GM12891 (cell line): Measurements from ENCODE around the gene CEBPB.

Source experiments
- PAX5 ChIP-seq: IDR thresholded peaks from 2 replicates; pipeline ENCODE4 v1.6.1; 2011; ENCODE audit warnings: low read length, moderate library complexity, mild to moderate bottlenecking; ENCODE audit not compliant: insufficient read depth, severe bottlenecking
- POLR2A ChIP-seq: IDR thresholded peaks from 2 replicates; pipeline ENCODE4 v1.6.1; 2011; ENCODE audit warnings: low read depth, low read length, control low read depth
- POLR2AphosphoS5 ChIP-seq: IDR thresholded peaks from 2 replicates; pipeline ENCODE4 v1.6.1; 2011; ENCODE audit warnings: low read depth, low read length, control low read depth
- SPI1 ChIP-seq: IDR thresholded peaks from 2 replicates; pipeline ENCODE4 v1.6.1; 2011; ENCODE audit warnings: low read depth, low read length, control low read depth
- TAF1 ChIP-seq: IDR thresholded peaks from 2 replicates; pipeline ENCODE4 v1.6.1; 2011; ENCODE audit warnings: low read depth, low read length, control low read depth

GRCh38 chr20:50187403-50188051 lies 3.1 kb upstream of the CEBPB start:
- TF ChIP-seq POLR2AphosphoS5 (no peak), POLR2A (no peak), PAX5 (no peak), SPI1 (no peak), TAF1 (no peak)
